Activated CD8-positive, alpha-beta memory T cell treated with anti-CD3 and anti-CD28 coated beads for 4 hours (primary cell): ENCODE results near the gene CPT1C.

Experiments
- DNase-seq, 2 donors: peaks; one replicate each; pipeline ENCODE4 v3.0.0-alpha.2; 2020; ENCODE audit warnings: low read depth in 2 of 2

The CPT1C gene

GRCh38 chr19:49681830-49682229 is 9.1 kb upstream of the CPT1C start:
- DNase-seq: no peak

GRCh38 chr19:49682274-49682673 is 8.6 kb upstream of the CPT1C start:
- DNase-seq: no peak

- no peak for DNase-seq
These were observed 7.1 kb upstream of the CPT1C start for GRCh38 chr19:49683814-49684250.

- DNase-seq: no peak
These were observed 6.5 kb upstream of the CPT1C start for GRCh38 chr19:49684251-49684982.

DNA sequence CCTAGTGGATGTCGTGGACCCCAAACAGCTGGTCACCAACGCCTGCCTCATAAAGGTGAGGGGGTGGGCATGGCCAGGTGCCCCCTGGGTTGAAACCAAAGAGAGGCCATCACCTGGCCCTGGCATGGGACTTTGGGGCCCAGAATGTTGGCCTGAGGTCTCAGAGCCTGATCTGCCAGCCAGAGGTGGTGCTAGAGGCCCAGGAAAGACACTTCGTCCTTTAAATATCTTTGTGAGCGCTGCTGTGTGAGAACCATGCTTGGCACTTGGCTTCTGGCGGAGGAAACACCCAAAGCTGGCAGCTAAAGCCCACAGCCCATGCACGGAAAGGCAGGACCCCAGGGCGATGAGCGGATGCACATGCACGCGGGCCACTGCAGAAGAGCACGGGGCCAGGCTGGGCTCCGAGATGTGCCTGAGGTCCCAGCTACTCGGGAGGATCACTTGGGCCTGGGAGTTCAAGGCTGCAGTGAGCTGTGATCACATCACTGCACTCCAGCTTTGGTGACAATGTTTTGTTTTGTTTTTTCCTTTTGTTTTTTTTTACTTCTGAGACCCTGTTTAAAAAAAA is 5.8 kb upstream of the CPT1C start:
- DNase-seq: no peak

GRCh38 chr19:49685845-49686332 is 5.0 kb upstream of the CPT1C start:
- no peak for DNase-seq

GRCh38 chr19:49686503-49687088 is 4.3 kb upstream of the CPT1C start:
- DNase-seq: no peak

- DNase-seq: no peak
These were observed 3.8 kb upstream of the CPT1C start for GRCh38 chr19:49687150-49687549.

GRCh38 chr19:49687566-49688316 is 3.2 kb upstream of the CPT1C start:
- no peak for DNase-seq

DNA sequence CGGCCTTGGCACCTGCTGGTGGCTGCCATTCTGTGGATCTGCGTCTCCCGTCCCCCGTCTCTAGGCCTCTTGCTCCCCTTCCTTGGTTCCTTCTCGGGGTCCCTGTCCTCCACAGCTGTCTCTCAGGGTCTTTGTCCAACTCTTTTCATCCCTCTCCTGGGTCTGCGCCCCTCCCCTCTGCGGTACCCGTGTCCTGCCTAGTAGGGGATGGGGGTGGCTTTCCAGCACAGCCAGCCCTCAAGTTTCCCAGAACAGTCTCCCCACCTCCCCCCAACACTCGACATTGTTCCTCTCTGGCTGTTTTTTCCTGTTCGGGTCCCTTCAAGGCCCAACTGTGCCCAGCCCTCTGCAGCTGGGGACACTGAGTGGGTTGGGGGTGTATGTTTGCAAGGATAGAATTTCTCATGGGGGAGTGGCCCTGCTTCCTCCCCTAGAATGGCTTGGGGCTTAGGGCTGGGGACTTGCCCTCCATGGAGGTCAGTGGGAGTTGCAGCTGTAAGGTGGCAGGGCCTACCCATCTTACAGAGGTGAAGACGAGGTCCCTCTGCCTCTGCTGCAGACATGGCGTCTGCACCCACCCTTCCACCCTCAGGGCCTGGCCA is 2.3 kb upstream of the CPT1C start:
- no peak for DNase-seq

- no peak for DNase-seq
These were observed 1.5 kb upstream of the CPT1C start, which contains the start of gene ADM5 for GRCh38 chr19:49689133-49690078. Gene ADM5, plus strand, starts transcription at chr19:49689594. Its CDS starts 244 bp downstream, at chr19:49689838.

- no peak for DNase-seq
These were observed 749 bp upstream of the CPT1C start for GRCh38 chr19:49690079-49690655.

DNA sequence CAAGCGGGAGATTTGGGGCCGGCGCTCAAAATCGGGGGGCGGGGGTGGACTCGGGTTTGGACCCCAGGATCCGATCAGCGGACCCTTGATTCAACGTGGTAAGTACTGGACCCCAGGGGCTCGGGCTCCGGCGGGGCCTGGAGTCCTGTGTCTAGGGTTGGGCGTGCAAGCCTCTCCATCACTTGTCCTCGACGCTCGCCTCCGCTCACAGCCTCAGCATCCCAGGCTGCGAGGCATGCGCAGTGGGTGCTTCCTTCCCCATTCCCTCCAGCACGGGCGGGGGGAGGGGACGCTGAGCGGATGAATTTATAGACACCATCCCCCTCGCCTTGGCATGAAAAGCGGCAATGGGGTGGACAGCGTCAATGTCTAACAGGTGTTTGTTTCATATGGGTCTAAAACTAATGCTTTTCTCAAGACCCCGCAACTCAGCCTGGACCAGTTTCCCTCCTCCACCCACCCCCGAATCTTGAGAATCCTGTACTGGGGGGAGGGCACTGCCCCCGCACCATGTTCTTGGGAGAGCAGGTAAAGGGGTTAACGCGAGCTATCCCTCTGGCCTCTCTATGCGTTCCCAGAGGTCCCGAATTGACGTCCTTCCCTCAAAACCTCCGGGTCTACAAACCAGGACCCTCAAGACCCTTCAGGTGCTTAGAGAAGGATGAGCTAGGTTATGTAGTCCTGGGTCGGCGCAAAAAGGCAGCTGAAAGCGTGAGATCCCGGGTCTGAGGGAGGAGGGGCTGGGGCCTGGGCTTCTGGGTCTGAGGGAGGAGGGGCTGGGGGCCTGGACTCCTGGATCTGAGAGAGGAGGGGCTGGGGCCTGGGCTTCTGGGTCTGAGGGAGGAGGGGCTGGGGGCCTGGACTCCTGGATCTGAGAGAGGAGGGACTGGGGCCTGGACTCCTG is 579 bp downstream of the CPT1C start:
- DNase-seq: no peak

- no peak for DNase-seq
These were observed 1.2 kb downstream of the CPT1C start for GRCh38 chr19:49692147-49692506.

- DNase-seq: no peak
These were observed 5.2 kb downstream of the CPT1C start for GRCh38 chr19:49696115-49696514.

GRCh38 chr19:49696865-49697264 is 5.9 kb downstream of the CPT1C start:
- DNase-seq: no peak

DNA sequence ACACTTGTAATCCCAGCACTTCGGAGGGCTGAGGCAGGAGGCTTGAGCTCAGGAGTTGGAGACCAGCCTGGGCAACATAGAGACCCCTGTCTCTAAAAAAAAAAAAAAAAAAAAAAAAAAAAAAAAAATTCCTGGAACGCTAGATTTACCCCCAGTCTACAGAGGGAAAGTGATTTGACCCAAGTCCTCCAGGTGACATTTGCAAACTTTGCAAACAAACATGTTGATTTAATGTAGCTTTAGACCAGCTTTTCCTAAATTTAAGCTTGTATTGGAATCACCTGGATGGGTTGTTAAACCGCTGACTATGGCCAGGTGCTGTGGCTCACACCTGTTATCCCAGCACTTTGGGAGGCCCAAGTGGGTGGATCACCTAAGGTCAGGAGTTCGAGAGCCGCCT is 8.4 kb downstream of the CPT1C start:
- no peak for DNase-seq

DNA sequence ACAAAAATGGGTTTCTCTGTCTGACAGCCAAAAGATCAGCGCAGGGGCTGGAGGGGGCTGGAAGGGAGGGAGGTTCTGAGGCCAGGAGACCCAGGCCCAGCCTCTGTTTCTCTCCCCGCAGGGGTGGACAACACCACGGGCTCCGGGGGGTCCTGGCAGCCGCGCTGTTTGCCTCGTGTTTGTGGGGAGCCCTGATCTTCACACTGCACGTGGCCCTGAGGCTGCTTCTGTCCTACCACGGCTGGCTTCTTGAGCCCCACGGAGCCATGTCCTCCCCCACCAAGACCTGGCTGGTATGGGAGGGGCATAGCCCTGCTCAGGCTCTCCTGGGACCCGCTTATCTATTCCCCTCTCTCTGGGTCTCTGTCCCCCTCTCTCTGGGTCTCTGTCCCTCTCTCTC is 9.6 kb downstream of the CPT1C start:
- DNase-seq: no peak

GRCh38 chr19:49701271-49701786 is 10.4 kb downstream of the CPT1C start:
- DNase-seq: no peak
